Transverse colon (tissue), 4 donors: ENCODE data around the gene TNFRSF14. TPM values are rescaled to one million over a fixed set of nuclear protein-coding genes. Genes with fewer than 3 reads are reported as not detected.

Experiments
- DNase-seq: peaks from one replicate; pipeline ENCODE4 v3.0.0-alpha.2; 2019
- H3K27ac ChIP-seq, 4 donors: fragments of 200-600 bp; sonication (generic); 2 replicates each; pipeline ENCODE4 v1.5.1; 2016 to 2018; ENCODE audit warnings: inconsistent platforms in 4 of 4
- H3K27me3 ChIP-seq: fragments of 200-600 bp; sonication (generic); 2 replicates; pipeline ENCODE4 v1.5.1; 2017; ENCODE audit warnings: inconsistent platforms
- H3K36me3 ChIP-seq, 4 donors: fragments of 200-600 bp; sonication (generic); 2 replicates each; pipeline ENCODE4 v1.5.1; 2017 to 2019; ENCODE audit warnings: inconsistent platforms in 4 of 4
- H3K4me1 ChIP-seq, 4 donors: fragments of 200-600 bp; sonication (generic); 2 replicates each; pipeline ENCODE4 v1.5.1; 2017 to 2020; ENCODE audit warnings: inconsistent platforms in 4 of 4
- H3K4me3 ChIP-seq, 4 donors: fragments of 200-600 bp; sonication (generic); 1 replicate in 1 of 4; 2 replicates in 3 of 4; pipeline versions ENCODE4 v1.5.1 to v1.6.1; 2017 to 2019; ENCODE audit warnings: inconsistent platforms in 4 of 4
- H3K9me3 ChIP-seq, 2 donors: fragments of 200-600 bp; sonication (generic); 2 replicates each; pipeline ENCODE4 v1.5.1; 2017 to 2019; ENCODE audit warnings: inconsistent platforms in 2 of 2
- EP300 ChIP-seq: sonication (generic); formaldehyde crosslinking; IDR thresholded peaks from one replicate; pipeline ENCODE4 v1.6.1; 2017; ENCODE audit warnings: antibody characterized with exemption, low read depth
- POLR2A ChIP-seq: fragments of 450-650 bp; IDR thresholded peaks from one replicate; pipeline ENCODE4 v1.6.1; 2016; ENCODE audit warnings: antibody characterized with exemption, mild to moderate bottlenecking, moderate library complexity
- POLR2AphosphoS5 ChIP-seq, 3 donors: sonication (generic); formaldehyde crosslinking; IDR thresholded peaks; one replicate each; pipeline ENCODE4 v1.6.1; 2016; ENCODE audit warnings: antibody characterized with exemption in 3 of 3
- WGBS, 2 donors: methylation state at CpG; one replicate each; pipeline ENCODE4 v1.1.5; 2018; ENCODE audit warnings: low coverage in 1 of 2; 5-methylcytosine and 5-hydroxymethylcytosine counted together
- in situ Hi-C, 4 donors: fragments of 200-750 bp; cut with MboI; loops; one replicate each; pipeline versions ENCODE4 v1.15.0 to v1.15.1; 2017; ENCODE audit warnings: low sequenced_read_pairs in 3 of 4, low pct_ligation_motif_present in 1 of 4, low pct_unique_long_range_greater_than_20kb in 1 of 4
- intact Hi-C: fragments of 100-400 bp; cut with DNase I; formaldehyde crosslinking; loops from one replicate; pipeline ENCODE4 v1.15.1; 2023; ENCODE audit warnings: low total_unique reads
- total RNA-seq, 4 donors: library from RNA; depleted of rRNA; stranded (reverse); fragments of >200 nt; gene quantifications; one replicate each; pipeline ENCODE4 v1.1.0, GENCODE V29; 2016
- TF ChIP-seq, protein P1 (sequence below), 5 experiments: fragments of 200-600 bp in 3 of 5; fragments of 450-650 bp in 2 of 5; sonication (generic) in 3 of 5; IDR thresholded peaks; 1 replicate in 2 of 5; 2 replicates in 3 of 5; pipeline ENCODE4 v1.5.1; 2016 to 2017; ENCODE audit warnings: antibody characterized with exemption in 5 of 5, inconsistent platforms in 3 of 5, mild to moderate bottlenecking in 2 of 5, moderate library complexity in 1 of 5

Gene TNFRSF14
- total RNA-seq, 4 donors from 2014 or later, result 178 to 758 (median 278) TPM

DNA sequence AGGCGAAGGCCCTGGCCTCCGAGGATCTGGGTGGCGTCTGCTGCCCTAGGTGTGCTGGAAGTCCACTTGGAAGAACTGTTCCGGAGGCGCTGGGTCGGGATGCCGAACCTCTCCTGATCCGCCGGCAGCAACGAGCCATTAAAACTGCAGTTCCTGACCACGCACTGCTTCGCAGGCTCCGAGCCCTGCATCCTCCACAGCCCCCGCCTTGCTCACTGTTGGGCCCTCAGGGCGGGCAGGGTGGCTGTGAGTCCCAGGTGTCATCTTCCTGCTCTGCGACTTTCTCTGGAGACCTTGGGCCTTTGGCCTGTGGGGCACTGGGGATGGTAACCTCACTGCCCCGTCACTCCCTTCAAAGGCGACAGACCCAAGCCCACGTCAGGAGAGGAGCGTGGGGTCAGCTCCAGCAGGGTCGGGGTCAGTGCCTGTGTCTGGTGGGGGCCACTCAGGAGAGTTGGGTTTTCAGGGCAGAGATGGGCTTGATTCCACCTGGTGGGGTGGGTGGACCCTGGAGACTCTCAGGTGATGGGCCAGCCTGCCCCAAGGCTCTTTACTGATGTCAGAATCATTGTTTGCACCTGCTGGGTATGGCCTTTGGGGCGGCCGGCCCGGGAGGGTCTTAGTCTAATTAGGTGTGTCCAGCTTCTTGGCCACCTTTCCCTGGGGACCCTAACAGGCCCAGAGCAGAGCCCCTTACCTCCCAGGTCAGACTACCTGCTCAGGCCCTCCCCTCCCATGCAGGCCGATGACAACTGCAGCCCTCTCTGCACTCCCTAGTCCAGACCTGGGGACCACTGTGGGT lies 33.5 kb downstream of the TNFRSF14 start:
- no peaks in the 10 kb centered on the region for H3K27me3 ChIP-seq
- TF ChIP-seq POLR2AphosphoS5 (IDR thresholded peaks at IDR 0.05), result no peak
- no peak for TF ChIP-seq EP300
- no peak for TF ChIP-seq POLR2A
- TF ChIP-seq, protein P1, sequence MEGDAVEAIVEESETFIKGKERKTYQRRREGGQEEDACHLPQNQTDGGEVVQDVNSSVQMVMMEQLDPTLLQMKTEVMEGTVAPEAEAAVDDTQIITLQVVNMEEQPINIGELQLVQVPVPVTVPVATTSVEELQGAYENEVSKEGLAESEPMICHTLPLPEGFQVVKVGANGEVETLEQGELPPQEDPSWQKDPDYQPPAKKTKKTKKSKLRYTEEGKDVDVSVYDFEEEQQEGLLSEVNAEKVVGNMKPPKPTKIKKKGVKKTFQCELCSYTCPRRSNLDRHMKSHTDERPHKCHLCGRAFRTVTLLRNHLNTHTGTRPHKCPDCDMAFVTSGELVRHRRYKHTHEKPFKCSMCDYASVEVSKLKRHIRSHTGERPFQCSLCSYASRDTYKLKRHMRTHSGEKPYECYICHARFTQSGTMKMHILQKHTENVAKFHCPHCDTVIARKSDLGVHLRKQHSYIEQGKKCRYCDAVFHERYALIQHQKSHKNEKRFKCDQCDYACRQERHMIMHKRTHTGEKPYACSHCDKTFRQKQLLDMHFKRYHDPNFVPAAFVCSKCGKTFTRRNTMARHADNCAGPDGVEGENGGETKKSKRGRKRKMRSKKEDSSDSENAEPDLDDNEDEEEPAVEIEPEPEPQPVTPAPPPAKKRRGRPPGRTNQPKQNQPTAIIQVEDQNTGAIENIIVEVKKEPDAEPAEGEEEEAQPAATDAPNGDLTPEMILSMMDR (IDR thresholded peaks at IDR 0.05), result no peak
- in situ Hi-C loops, result no loop called here
- H3K9me3 ChIP-seq, result no peaks in the 10 kb centered on the region
- DNase-seq, result no peak
- no peak overlapping the region for H3K27ac ChIP-seq
- H3K4me1 ChIP-seq, result peaks cover 12 to 45% (median 31%) of the 10 kb centered on the region in 4 donors
- H3K36me3 ChIP-seq, result no peaks in the 10 kb centered on the region
- intact Hi-C loops, result no loop called here
- no peak overlapping the region for H3K4me3 ChIP-seq
- WGBS, 2 donors, result 90% methylated on average over 23 of the region's 25 CpGs; no CpG with 5 or more reads in 1 of the 2 donors

DNA sequence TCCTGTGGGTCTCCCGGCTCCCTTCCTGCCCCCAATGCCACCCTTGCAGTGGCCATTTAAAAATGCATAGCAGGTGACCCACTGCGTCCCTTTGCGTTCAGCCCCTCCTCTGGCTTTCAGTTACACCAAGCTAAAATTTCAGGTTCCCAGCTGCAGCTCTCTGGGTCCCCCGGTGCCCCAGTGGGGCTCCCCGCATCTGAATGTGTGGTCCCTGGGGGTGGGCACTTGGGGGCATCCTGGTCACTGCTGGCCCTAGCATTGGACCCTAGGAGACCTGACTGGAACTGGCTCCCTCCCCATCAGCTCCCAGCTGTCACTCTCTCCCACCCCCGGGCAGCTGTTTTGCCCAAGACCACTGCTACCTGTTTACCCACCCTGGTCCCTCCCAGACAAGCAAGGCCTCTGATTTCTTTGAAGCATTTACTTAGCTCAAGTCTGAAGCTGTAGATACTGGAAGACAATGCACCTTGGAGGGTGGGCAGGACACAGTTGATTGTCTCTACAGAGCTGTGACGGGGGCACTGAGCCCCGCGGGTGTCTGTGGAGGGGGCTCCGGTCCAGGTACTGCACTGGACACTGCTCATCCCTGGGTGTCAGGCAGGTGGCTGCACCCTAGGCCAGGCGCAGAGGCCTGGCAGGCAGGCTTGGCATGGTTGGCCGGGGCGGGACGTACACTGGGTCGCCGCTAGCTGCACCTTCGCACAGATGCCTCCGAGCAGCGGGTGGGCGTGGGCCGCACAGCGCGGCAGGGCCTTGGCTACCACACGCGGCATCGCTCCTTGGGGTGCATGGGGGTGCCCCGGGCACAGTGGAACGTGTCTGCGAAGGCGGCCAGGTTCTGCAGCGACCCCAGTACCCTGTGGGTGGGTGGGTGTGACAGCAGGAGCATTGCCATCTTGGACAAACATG lies 34.3 kb downstream of the TNFRSF14 start:
- TF ChIP-seq EP300 (no peak), POLR2A (no peak), POLR2AphosphoS5 (IDR thresholded peaks at IDR 0.05) (no peak)
- TF ChIP-seq, protein P1 (IDR thresholded peaks at IDR 0.05), result no peak
- no peak overlapping the region for H3K27ac ChIP-seq
- H3K36me3 ChIP-seq, result no peaks in the 10 kb centered on the region
- intact Hi-C loops, result no loop called here
- in situ Hi-C loops, result no loop called here
- no peaks in the 10 kb centered on the region for H3K9me3 ChIP-seq
- WGBS, 2 donors, result 94% methylated on average over 15 of the region's 31 CpGs; no CpG with 5 or more reads in 1 of the 2 donors
- no peak for DNase-seq
- no peaks in the 10 kb centered on the region for H3K27me3 ChIP-seq
- H3K4me3 ChIP-seq, result no peak overlapping the region
- peaks cover 5 to 37% (median 22%) of the 10 kb centered on the region in 4 donors for H3K4me1 ChIP-seq

DNA sequence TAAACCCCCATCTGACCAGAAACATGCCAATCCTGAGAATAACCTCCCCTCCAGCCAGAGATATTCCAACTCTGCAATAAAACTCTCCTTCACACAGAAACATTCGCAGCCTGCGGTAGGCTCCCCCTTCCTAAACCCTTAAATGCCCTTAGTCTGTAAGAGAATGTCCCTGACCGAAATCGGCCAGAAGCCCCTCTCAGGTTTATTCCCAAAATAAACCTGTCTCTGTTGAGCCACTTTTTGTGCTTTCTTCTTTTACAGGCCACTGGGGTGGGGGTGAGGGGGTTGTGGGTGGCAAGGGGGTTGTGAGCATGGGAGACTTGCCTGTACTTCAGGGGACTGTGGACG lies 35.0 kb downstream of the TNFRSF14 start:
- DNase-seq, result no peak

More for the DNA sequence above, 35.0 kb downstream of the TNFRSF14 start:
- H3K27me3 ChIP-seq, result no peaks in the 10 kb centered on the region
- WGBS, 2 donors, result 81% methylated on average over 5 of the region's 5 CpGs; no CpG with 5 or more reads in 1 of the 2 donors
- in situ Hi-C loops (no loop called here), intact Hi-C loops (no loop called here)
- no peak overlapping the region for H3K27ac ChIP-seq
- H3K4me1 ChIP-seq, result peaks cover 5 to 35% (median 19%) of the 10 kb centered on the region in 4 donors
- no peak overlapping the region for H3K4me3 ChIP-seq
- no peaks in the 10 kb centered on the region for H3K9me3 ChIP-seq
- TF ChIP-seq, protein P1 (IDR thresholded peaks at IDR 0.05), result no peak
- TF ChIP-seq EP300 (no peak), POLR2AphosphoS5 (IDR thresholded peaks at IDR 0.05) (no peak), POLR2A (no peak)
- no peaks in the 10 kb centered on the region for H3K36me3 ChIP-seq
